ENCODE measurements around the gene LRP8. TPM values are rescaled to one million over a fixed set of nuclear protein-coding genes. Genes with fewer than 3 reads are reported as not detected.

LRP8 gene
- total and polyA plus RNA-seq, 2 of the 13 experiments (the other 11 are each of a cell fraction or from before 2014, with no cell fraction given): 17.3 to 17.4 TPM

DNA sequence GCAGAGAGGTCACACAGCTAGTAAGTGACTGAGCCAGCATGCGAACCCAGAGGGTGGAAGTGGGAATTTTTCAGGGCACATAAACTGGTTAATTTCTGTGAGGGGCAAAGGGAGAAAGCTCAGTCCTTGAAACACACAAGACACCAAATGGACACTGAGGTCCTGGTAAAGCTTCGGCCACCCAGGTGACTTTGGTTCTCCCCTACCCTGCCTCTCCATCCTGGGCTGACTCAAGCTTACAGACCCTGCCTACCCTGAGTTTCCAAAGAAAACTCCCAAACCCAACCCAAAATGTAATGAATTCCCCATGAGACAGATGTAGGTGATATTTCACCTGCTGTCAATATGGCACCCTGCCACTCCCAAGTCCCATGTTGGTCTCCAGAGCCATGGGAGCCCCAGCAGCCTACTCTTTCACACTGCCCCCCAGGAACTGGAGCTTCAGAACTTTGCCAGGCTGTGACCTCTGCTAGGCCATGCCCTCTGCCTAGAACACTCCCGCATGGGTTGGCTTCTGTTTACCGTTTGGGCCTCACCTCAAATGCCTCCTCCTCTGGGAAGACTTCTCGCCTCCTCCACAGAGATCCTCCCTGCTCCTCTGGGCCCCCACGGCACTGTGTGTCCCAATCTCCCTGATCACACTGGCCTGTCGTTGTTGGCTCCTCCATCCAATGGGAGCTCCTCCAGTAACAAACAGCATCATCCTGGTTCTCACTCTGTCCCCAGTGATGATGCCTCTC lies 3.7 kb upstream of the LRP8 start (continued):
- TF ChIP-seq ZNF646 (CRISPR knock-in tag; IDR thresholded peaks at IDR 0.05): no peak
- TF ChIP-seq STAT5B (CRISPR knock-in tag; IDR thresholded peaks at IDR 0.05): no peak
- no peak for TF ChIP-seq TFAP4 (IDR thresholded peaks at IDR 0.05; ENCODE audit: borderline replicate concordance, low read depth)
- no peak for TF ChIP-seq ATF7 (IDR thresholded peaks at IDR 0.05)
- no peak for TF ChIP-seq ATF7 (CRISPR knock-in tag; IDR thresholded peaks at IDR 0.05)
- TF ChIP-seq, protein P1, sequence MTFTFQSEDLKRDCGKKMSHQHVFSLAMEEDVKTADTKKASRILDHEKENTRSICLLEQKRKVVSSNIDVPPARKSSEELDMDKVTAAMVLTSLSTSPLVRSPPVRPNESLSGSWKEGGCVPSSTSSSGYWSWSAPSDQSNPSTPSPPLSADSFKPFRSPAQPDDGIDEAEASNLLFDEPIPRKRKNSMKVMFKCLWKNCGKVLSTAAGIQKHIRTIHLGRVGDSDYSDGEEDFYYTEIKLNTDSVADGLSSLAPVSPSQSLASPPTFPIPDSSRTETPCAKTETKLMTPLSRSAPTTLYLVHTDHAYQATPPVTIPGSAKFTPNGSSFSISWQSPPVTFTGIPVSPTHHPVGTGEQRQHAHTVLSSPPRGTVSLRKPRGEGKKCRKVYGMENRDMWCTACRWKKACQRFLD (CRISPR knock-in tag; IDR thresholded peaks at IDR 0.05; ENCODE audit: borderline replicate concordance): no peak
- no peak for TF ChIP-seq MED13 (CRISPR knock-in tag; IDR thresholded peaks at IDR 0.05)
- TF ChIP-seq ZNF709 (CRISPR knock-in tag; IDR thresholded peaks at IDR 0.05): no peak
- no peak for TF ChIP-seq MTF2 (CRISPR knock-in tag; IDR thresholded peaks at IDR 0.05; ENCODE audit: borderline replicate concordance)
- TF ChIP-seq XRCC5 (optimal IDR thresholded peaks at IDR 0.05; ENCODE audit: low read length): no peak
